Measurements from ENCODE around the gene GLYATL3. TPM values are rescaled to one million over a fixed set of nuclear protein-coding genes. Genes with fewer than 3 reads are reported as not detected.
A peak's percentile ranks its signal among the peaks of the same experiment; 100 is the strongest.

GLYATL3 gene
- not detected for total RNA-seq
- not detected for polyA plus RNA-seq
- long read RNA-seq, donor 1, result 0 reads
- long read RNA-seq, donor 2, result 0 reads
- long read RNA-seq, donor 3, result 0 reads
- long read RNA-seq, donor 4, result 0 reads
- long read RNA-seq, donor 5, result 0 reads
- long read RNA-seq, donor 6, result 0 reads
- long read RNA-seq, donor 7, result 0 reads
- long read RNA-seq, donor 8, result 0 reads
- long read RNA-seq, donor 9, result 0 reads
- long read RNA-seq, donor 10, result 0 reads

GRCh38 chr6:49499623-49500022, at the start of gene GLYATL3:
Gene GLYATL3, plus strand, starts transcription at chr6:49499923. Its CDS starts 12,068 bp downstream, at chr6:49511991.
- no peaks in the 10 kb centered on the region for H3K27me3 ChIP-seq
- no peak within 1 kb of the TSS for H3K27ac ChIP-seq
- intact Hi-C loops (cut with DNase I; ENCODE audit: low total_unique reads), result no loop called here
- H3K4me3 ChIP-seq, result no peak within 1 kb of the TSS
- TF ChIP-seq EP300 (IDR thresholded peaks at IDR 0.05) (no peak), CTCF (IDR thresholded peaks at IDR 0.05) (no peak), POLR2AphosphoS5 (IDR thresholded peaks at IDR 0.05) (no peak), POLR2A (IDR thresholded peaks at IDR 0.05) (no peak)
- no peaks in the 10 kb centered on the region for H3K9me3 ChIP-seq
- H3K36me3 ChIP-seq, result peaks cover 0 to 1% (median 0%) of the 10 kb centered on the region in 4 donors
- no peak for DNase-seq
- WGBS, 5 donors, result 43 to 85% (median 62%) methylated on average over 2 of the region's 2 CpGs
- no peaks in the 10 kb centered on the region for H3K4me1 ChIP-seq

DNA sequence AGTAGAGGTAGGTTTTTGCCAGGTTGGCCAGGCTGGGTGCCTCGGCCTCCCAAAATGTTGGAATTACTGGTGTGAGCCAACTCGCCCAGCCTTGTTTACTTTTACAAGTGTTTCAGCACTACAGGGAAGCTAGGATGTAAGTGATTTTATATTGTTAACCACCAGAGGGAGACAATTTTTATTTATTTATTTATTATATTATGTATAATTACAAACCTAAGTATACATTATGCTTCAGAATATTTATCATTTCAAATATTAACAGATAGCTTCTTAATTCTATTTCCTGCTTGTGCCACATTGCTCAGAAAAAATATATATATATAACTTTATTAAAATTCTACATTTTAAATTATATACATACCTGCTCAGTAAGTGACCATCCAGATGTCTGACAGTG, 46.5 kb upstream of the GLYATL3 start:
- Histone ChIP-seq H3K27me3 (no peaks in the 10 kb centered on the region), H3K27ac (no peak overlapping the region), H3K4me3 (no peak overlapping the region), H3K36me3 (peaks cover 8 to 98% (median 85%) of the 10 kb centered on the region in 4 donors), H3K9me3 (no peaks in the 10 kb centered on the region), H3K4me1 (no peaks in the 10 kb centered on the region)
- 50 to 65% (median 57%) methylated on average over 2 of the region's 2 CpGs for WGBS, 5 donors
- TF ChIP-seq CTCF (IDR thresholded peaks at IDR 0.05) (peak in 2 of 7 experiments; percentile 26 to 35), EP300 (IDR thresholded peaks at IDR 0.05) (no peak)
- intact Hi-C loops (cut with DNase I; ENCODE audit: low total_unique reads), result no loop called here
- DNase-seq, result peak in 1 of 2 donors; percentile 5

DNA sequence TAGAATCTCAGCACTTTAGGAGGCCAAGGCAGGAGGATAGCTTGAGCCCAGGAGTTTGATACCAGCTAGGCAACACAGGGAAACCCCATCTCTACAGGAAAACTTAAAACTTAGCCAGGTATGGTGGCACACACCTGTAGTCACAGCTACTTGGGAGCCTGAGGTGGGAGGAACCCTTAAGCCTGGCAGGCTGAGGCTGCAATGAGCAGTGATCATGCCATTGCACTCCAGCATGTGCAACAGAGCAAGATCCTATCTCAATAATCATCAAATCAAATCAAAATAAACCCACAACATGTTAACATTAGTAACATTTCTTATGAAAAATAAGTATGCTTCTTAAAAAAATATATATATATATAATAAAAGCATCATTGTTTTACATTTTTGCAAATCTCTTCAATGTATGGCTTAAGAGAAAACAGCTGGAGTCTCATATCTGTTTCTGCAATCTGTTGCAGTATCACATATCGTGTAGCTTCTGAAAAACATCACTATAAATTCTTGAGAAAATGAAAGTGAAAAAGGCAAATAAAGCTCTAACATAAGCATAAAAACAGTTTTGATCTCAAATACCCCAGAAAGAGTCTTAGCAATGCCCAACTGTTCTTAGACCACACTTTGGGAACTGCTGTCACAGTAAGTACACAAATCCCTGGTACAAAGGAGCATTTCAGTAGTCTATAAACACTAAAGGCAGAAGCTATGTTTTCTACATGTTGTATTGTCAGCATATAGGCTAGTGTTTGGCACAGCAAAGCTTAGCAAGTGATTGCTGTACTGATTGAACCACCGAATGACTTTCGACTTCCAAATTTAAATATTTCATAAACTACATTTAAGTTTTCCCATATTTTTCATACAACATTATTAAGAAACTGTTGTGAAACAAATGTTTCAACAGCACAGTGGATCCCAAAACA, 44.7 kb upstream of the GLYATL3 start:
- TF ChIP-seq EP300 (IDR thresholded peaks at IDR 0.05) (no peak), POLR2A (IDR thresholded peaks at IDR 0.05) (no peak)
- WGBS, 5 donors, result 88 to 95% (median 91%) methylated on average over 3 of the region's 3 CpGs
- H3K27ac ChIP-seq, result no peak overlapping the region
- H3K36me3 ChIP-seq, result peaks cover 6 to 92% (median 76%) of the 10 kb centered on the region in 4 donors
- no peak overlapping the region for H3K4me3 ChIP-seq
- intact Hi-C loops (cut with DNase I; ENCODE audit: low total_unique reads), result no loop called here
- no peaks in the 10 kb centered on the region for H3K27me3 ChIP-seq
- H3K9me3 ChIP-seq, result no peaks in the 10 kb centered on the region
- DNase-seq, result no peak
- peaks cover 0 to 12% (median 5%) of the 10 kb centered on the region in 4 donors for H3K4me1 ChIP-seq

- H3K27ac ChIP-seq, result no peak overlapping the region
- peaks cover 7 to 37% (median 24%) of the 10 kb centered on the region in 4 donors for H3K4me1 ChIP-seq
- intact Hi-C loops (cut with DNase I; ENCODE audit: low total_unique reads), result no loop called here
- no peak overlapping the region for H3K4me3 ChIP-seq
- no peak for DNase-seq
- 63 to 81% (median 76%) methylated on average over 4 of the region's 4 CpGs for WGBS, 5 donors
- no peaks in the 10 kb centered on the region for H3K27me3 ChIP-seq
- H3K36me3 ChIP-seq, result peaks cover 6 to 64% (median 51%) of the 10 kb centered on the region in 4 donors
- H3K9me3 ChIP-seq, result no peaks in the 10 kb centered on the region
- TF ChIP-seq EP300 (IDR thresholded peaks at IDR 0.05), result no peak
- TF ChIP-seq CTCF (IDR thresholded peaks at IDR 0.05), result no peak
- TF ChIP-seq POLR2A (IDR thresholded peaks at IDR 0.05), result no peak
- TF ChIP-seq POLR2AphosphoS5 (IDR thresholded peaks at IDR 0.05), result no peak
These were observed 42.0 kb upstream of the GLYATL3 start for GRCh38 chr6:49457771-49458170.
